Right renal pelvis (tissue), 4 donors: ENCODE data around the gene KLLN. TPM values are rescaled to one million over a fixed set of nuclear protein-coding genes. Genes with fewer than 3 reads are reported as not detected.
A peak's percentile ranks its signal among the peaks of the same experiment; 100 is the strongest.
"Not testable (repeated sequence)": the region's sequence is repeated elsewhere in the genome, so short reads cannot be mapped to it uniquely, and the experiment has no call there.

Source experiments
- DNase-seq, 4 donors: peaks; one replicate each; pipeline ENCODE4 v3.0.0-alpha.2; 2013; ENCODE audit warnings: low read depth in 4 of 4, low spot score in 3 of 4, missing footprints in 1 of 4
- polyA plus RNA-seq, 4 donors: library from polyadenylated mRNA; unstranded; fragments of 120-200 nt; gene quantifications; one replicate each; pipeline ENCODE4 v1.2.1, GENCODE V29; 2013; ENCODE audit not compliant: insufficient read length in 4 of 4

The KLLN gene
- polyA plus RNA-seq, 4 donors, result 1.3 to 1.7 (median 1.7) TPM

GRCh38 chr10:87843714-87844113 lies 19.6 kb downstream of the KLLN start:
- DNase-seq, result no peak

GRCh38 chr10:87842776-87843497 lies 20.4 kb downstream of the KLLN start:
- no peak for DNase-seq

- no peak for DNase-seq
These were observed 21.1 kb downstream of the KLLN start for GRCh38 chr10:87842220-87842641.

- DNase-seq, result no peak
These were observed 22.1 kb downstream of the KLLN start for GRCh38 chr10:87841186-87841585.

GRCh38 chr10:87838650-87839049 lies 24.7 kb downstream of the KLLN start:
- DNase-seq, result no peak

- no peak for DNase-seq
These were observed 25.9 kb downstream of the KLLN start for GRCh38 chr10:87837445-87837844.

GRCh38 chr10:87836098-87836497 lies 27.2 kb downstream of the KLLN start:
- no peak for DNase-seq

- DNase-seq, result no peak
These were observed 33.2 kb downstream of the KLLN start for GRCh38 chr10:87829986-87830729.

- DNase-seq, result not testable (repeated sequence)
These were observed 34.3 kb downstream of the KLLN start for GRCh38 chr10:87829051-87829450.

- DNase-seq, result no peak
These were observed 35.7 kb downstream of the KLLN start for GRCh38 chr10:87827681-87828080.

- no peak for DNase-seq
These were observed 36.7 kb downstream of the KLLN start for GRCh38 chr10:87826653-87827052.

GRCh38 chr10:87819289-87819585 lies 44.1 kb downstream of the KLLN start:
- no peak for DNase-seq

GRCh38 chr10:87818505-87819288 lies 44.6 kb downstream of the KLLN start:
- peak in 3 of 4 donors; percentile 16 to 25 (median 18) for DNase-seq

GRCh38 chr10:87817609-87818504 lies 45.5 kb downstream of the KLLN start, which contains the start of gene ATAD1:
Gene ATAD1, minus strand, starts transcription at chr10:87818226. Its CDS starts 3,627 bp downstream, at chr10:87814599.
- peak; percentile 72 to 84 (median 78) for DNase-seq

GRCh38 chr10:87816898-87817608 lies 46.3 kb downstream of the KLLN start:
- no peak for DNase-seq

- DNase-seq, result no peak
These were observed 47.0 kb downstream of the KLLN start for GRCh38 chr10:87816163-87816897.
